H9 (cell line): ENCODE results near the gene SHBG. TPM values are rescaled to one million over a fixed set of nuclear protein-coding genes. Genes with fewer than 3 reads are reported as not detected.

Experiments
- DNase-seq: peaks from one replicate; pipeline ENCODE4 v3.0.0-alpha.2; 2017
- H2AFZ ChIP-seq: one replicate; pipeline ENCODE4 v1.6.1; 2013; ENCODE audit warnings: mild to moderate bottlenecking, low read length, control low read depth, moderate library complexity
- H2AK5ac ChIP-seq: 2 replicates; pipeline ENCODE4 v1.6.1; 2013; ENCODE audit warnings: low read length, control low read depth, mixed read lengths; ENCODE audit not compliant: insufficient read length
- H2BK120ac ChIP-seq: one replicate; pipeline ENCODE4 v1.6.1; 2013; ENCODE audit warnings: low read depth, mild to moderate bottlenecking, low read length, control low read depth, inconsistent platforms; ENCODE audit not compliant: poor library complexity, severe bottlenecking
- H2BK12ac ChIP-seq: 2 replicates; pipeline ENCODE4 v1.6.1; 2013; ENCODE audit warnings: low read length, control low read depth, mixed read lengths, low read depth; ENCODE audit not compliant: insufficient read length
- H2BK15ac ChIP-seq: 2 replicates; pipeline ENCODE4 v1.6.1; 2013; ENCODE audit warnings: low read depth, low read length, control low read depth
- H2BK20ac ChIP-seq: one replicate; pipeline ENCODE4 v1.6.1; 2013; ENCODE audit warnings: low read depth, mild to moderate bottlenecking, low read length, control low read depth, inconsistent platforms; ENCODE audit not compliant: poor library complexity, severe bottlenecking
- H2BK5ac ChIP-seq: 2 replicates; pipeline ENCODE4 v1.6.1; 2013; ENCODE audit warnings: low read length, control low read depth, mixed read lengths; ENCODE audit not compliant: insufficient read length
- H3K14ac ChIP-seq: 2 replicates; pipeline ENCODE4 v1.6.1; 2013; ENCODE audit warnings: low read length, control low read depth; ENCODE audit not compliant: insufficient read depth
- H3K18ac ChIP-seq: 2 replicates; pipeline ENCODE4 v1.6.1; 2013; ENCODE audit warnings: low read depth, mild to moderate bottlenecking, mixed read lengths, low read length, control low read depth; ENCODE audit not compliant: insufficient read length
- H3K23ac ChIP-seq: 2 replicates; pipeline ENCODE4 v1.6.1; 2013; ENCODE audit warnings: low read length, control low read depth, mixed read lengths, low read depth; ENCODE audit not compliant: insufficient read length
- H3K23me2 ChIP-seq: 2 replicates; pipeline ENCODE4 v1.6.1; 2013; ENCODE audit warnings: low read depth, mild to moderate bottlenecking, mixed read lengths, low read length, control low read depth; ENCODE audit not compliant: insufficient read length, poor library complexity, severe bottlenecking
- H3K27ac ChIP-seq: 2 replicates; pipeline ENCODE4 v1.5.1; 2013; ENCODE audit warnings: low read length, control low read depth, mixed read lengths, low read depth; ENCODE audit not compliant: insufficient read length
- H3K27me3 ChIP-seq: 2 replicates; pipeline ENCODE4 v1.6.1; 2013; ENCODE audit warnings: low read length, control low read depth, inconsistent platforms; ENCODE audit not compliant: insufficient read depth
- H3K4ac ChIP-seq: 2 replicates; pipeline ENCODE4 v1.6.1; 2013; ENCODE audit warnings: low read depth, mild to moderate bottlenecking, control low read depth, inconsistent platforms, low read length, moderate library complexity
- H3K4me1 ChIP-seq: 2 replicates; pipeline ENCODE4 v1.6.1; 2013; ENCODE audit warnings: low read length, control low read depth, inconsistent platforms; ENCODE audit not compliant: insufficient read depth
- H3K4me2 ChIP-seq: 2 replicates; pipeline ENCODE4 v1.6.1; 2013; ENCODE audit warnings: low read length, control low read depth, mixed read lengths; ENCODE audit not compliant: insufficient read length, insufficient read depth
- H3K56ac ChIP-seq: 2 replicates; pipeline ENCODE4 v1.6.1; 2013; ENCODE audit warnings: low read depth, mild to moderate bottlenecking, mixed read lengths, low read length, control low read depth; ENCODE audit not compliant: insufficient read length
- H3K79me1 ChIP-seq: 2 replicates; pipeline ENCODE4 v1.6.1; 2013; ENCODE audit warnings: low read depth, mild to moderate bottlenecking, moderate library complexity, low read length, control low read depth, inconsistent platforms; ENCODE audit not compliant: insufficient read depth, poor library complexity, severe bottlenecking
- H3K79me2 ChIP-seq: 2 replicates; pipeline ENCODE4 v1.6.1; 2013; ENCODE audit warnings: low read length, control low read depth, inconsistent platforms; ENCODE audit not compliant: insufficient read depth
- H3K9ac ChIP-seq: 2 replicates; pipeline ENCODE4 v1.6.1; 2013; ENCODE audit warnings: low read length, control low read depth, mixed read lengths; ENCODE audit not compliant: insufficient read length; ENCODE audit errors: extremely low read depth
- H3K9me3 ChIP-seq: one replicate; pipeline ENCODE4 v1.6.1; 2013; ENCODE audit warnings: low read depth, low read length, inconsistent platforms; ENCODE audit not compliant: control insufficient read depth
- H3T11ph ChIP-seq: one replicate; pipeline ENCODE4 v1.6.1; 2013; ENCODE audit warnings: mild to moderate bottlenecking, low read length, control low read depth, inconsistent platforms
- H4K20me1 ChIP-seq: one replicate; pipeline ENCODE4 v1.6.1; 2013; ENCODE audit not compliant: control insufficient read depth, insufficient read length, insufficient read depth
- H4K5ac ChIP-seq: 2 replicates; pipeline ENCODE4 v1.6.1; 2013; ENCODE audit warnings: low read depth, mild to moderate bottlenecking, mixed read lengths, low read length, control low read depth; ENCODE audit not compliant: insufficient read length
- H4K8ac ChIP-seq: replicated peaks from 2 replicates; pipeline ENCODE4 v1.6.1; 2013; ENCODE audit warnings: low read length, control low read depth, mixed read lengths, low read depth; ENCODE audit not compliant: insufficient read length
- H4K91ac ChIP-seq: 2 replicates; pipeline ENCODE4 v1.6.1; 2013; ENCODE audit warnings: low read depth, mild to moderate bottlenecking, moderate library complexity, mixed read lengths, low read length, control low read depth; ENCODE audit not compliant: insufficient read length
- H3K27ac Mint-ChIP-seq, 3 experiments: 2 replicates in 2 of 3; 3 replicates in 1 of 3; pipeline ENCODE4 v1.8.0; 2020 to 2021; ENCODE audit warnings: mixed read lengths in 3 of 3, mild to moderate bottlenecking in 1 of 3, moderate library complexity in 1 of 3
- H3K27me3 Mint-ChIP-seq: 2 replicates; pipeline ENCODE4 v1.8.0; 2021; ENCODE audit warnings: low read depth, mild to moderate bottlenecking, moderate library complexity, mixed read lengths
- H3K36me3 Mint-ChIP-seq, 3 experiments: 2 replicates in 2 of 3; 3 replicates in 1 of 3; pipeline ENCODE4 v1.8.0; 2020 to 2021; ENCODE audit warnings: low read depth in 3 of 3, mixed read lengths in 3 of 3; ENCODE audit not compliant: insufficient read depth in 1 of 3
- H3K4me1 Mint-ChIP-seq, 2 experiments: 2 replicates each; pipeline ENCODE4 v1.8.0; 2020; ENCODE audit warnings: mixed read lengths in 2 of 2
- H3K4me3 Mint-ChIP-seq, 2 experiments: 2 replicates in 1 of 2; 3 replicates in 1 of 2; pipeline ENCODE4 v1.8.0; 2020 to 2021; ENCODE audit warnings: mild to moderate bottlenecking in 2 of 2, mixed read lengths in 2 of 2, moderate library complexity in 1 of 2
- H3K9me3 Mint-ChIP-seq, 2 experiments: 2 replicates in 1 of 2; 3 replicates in 1 of 2; pipeline ENCODE4 v1.8.0; 2020; ENCODE audit warnings: mild to moderate bottlenecking in 2 of 2, mixed read lengths in 2 of 2, moderate library complexity in 1 of 2
- CTCF ChIP-seq: fragments of 200-600 bp; sonication (generic); conservative IDR thresholded peaks from 3 replicates; pipeline ENCODE4 v1.8.0; 2021; ENCODE audit warnings: antibody characterized with exemption, mild to moderate bottlenecking
- WGBS: extraction: QIAGEN DNeasy Blood & Tissue Kit; methylation state at CpG from one replicate; pipeline ENCODE4 v1.1.7; 2013; ENCODE audit warnings: missing lambda C conversion rate, low lambda C conversion rate, mixed read lengths; ENCODE audit not compliant: insufficient read length; ENCODE audit errors: extremely low coverage; 5-methylcytosine and 5-hydroxymethylcytosine counted together
- total RNA-seq: library from RNA; stranded (reverse); gene quantifications from 2 replicates; pipeline ENCODE4 v1.2.1, GENCODE V29; 2021

SHBG gene
- total RNA-seq, 1 experiment from 2014 or later, result 1.6 TPM

GRCh38 chr17:7588553-7589203 is 41.3 kb upstream of the SHBG start:
- no peaks in the 10 kb centered on the region for H3K79me1 ChIP-seq
- no peak overlapping the region for H3K27ac ChIP-seq
- DNase-seq, result peak; percentile 56
- no peaks in the 10 kb centered on the region for H3K9me3 ChIP-seq
- no peak for TF ChIP-seq CTCF
- no CpG with 5 or more reads among the region's 30 CpGs for WGBS
- no peaks in the 10 kb centered on the region for H3K79me2 ChIP-seq
- no peak overlapping the region for H2BK120ac ChIP-seq
- no peak overlapping the region for H3K56ac ChIP-seq
- H2BK5ac ChIP-seq, result no peak overlapping the region
- Mint-ChIP-seq H3K27ac (peak overlapping the region in 1 of 3 experiments; percentile 44; a peak in 1 of 7 replicates), H3K4me3 (peak overlapping the region in 1 of 2 experiments; percentile 30; a peak in 2 of 5 replicates), H3K9me3 (no peaks in the 10 kb centered on the region), H3K36me3 (peaks cover 21 to 56% (median 46%) of the 10 kb centered on the region in 3 experiments; a peak in 6 of 7 replicates), H3K27me3 (no peaks in the 10 kb centered on the region), H3K4me1 (peaks cover 27 to 58% of the 10 kb centered on the region in 2 experiments)
- no peak overlapping the region for H4K5ac ChIP-seq
- H3K4me1 ChIP-seq, result no peaks in the 10 kb centered on the region; the same call in 1 of the 2 replicates
- H2BK15ac ChIP-seq, result no peak overlapping the region
- no peak overlapping the region for H3K23ac ChIP-seq
- H4K8ac ChIP-seq, result no peak overlapping the region
- no peaks in the 10 kb centered on the region for H4K20me1 ChIP-seq
- H3K23me2 ChIP-seq, result peaks cover 13% of the 10 kb centered on the region
- no peaks in the 10 kb centered on the region for H3K27me3 ChIP-seq
- no peak overlapping the region for H4K91ac ChIP-seq
- peak overlapping the region; percentile 62 for H3K14ac ChIP-seq
- no peak overlapping the region for H3K4ac ChIP-seq
- H3T11ph ChIP-seq, result no peak overlapping the region
- peak overlapping the region; percentile 42 for H3K9ac ChIP-seq
- H2AK5ac ChIP-seq, result no peak overlapping the region
- peak overlapping the region; percentile 15 for H3K18ac ChIP-seq
- no peak overlapping the region for H2BK12ac ChIP-seq
- no peak overlapping the region for H2AFZ ChIP-seq
- H2BK20ac ChIP-seq, result no peak overlapping the region
- peak overlapping the region; percentile 91 for H3K4me2 ChIP-seq
